Activated CD4-positive, alpha-beta T cell treated with anti-CD3 and anti-CD28 coated beads, Interleukin-2, amount 50 U/mL, for 4 hours (primary cell): Measurements from ENCODE around the gene P2RY11.

ENCODE experiments used
- DNase-seq, 2 experiments: peaks; one replicate each; pipeline ENCODE4 v3.0.0-alpha.2; 2020

Gene P2RY11, protein sequence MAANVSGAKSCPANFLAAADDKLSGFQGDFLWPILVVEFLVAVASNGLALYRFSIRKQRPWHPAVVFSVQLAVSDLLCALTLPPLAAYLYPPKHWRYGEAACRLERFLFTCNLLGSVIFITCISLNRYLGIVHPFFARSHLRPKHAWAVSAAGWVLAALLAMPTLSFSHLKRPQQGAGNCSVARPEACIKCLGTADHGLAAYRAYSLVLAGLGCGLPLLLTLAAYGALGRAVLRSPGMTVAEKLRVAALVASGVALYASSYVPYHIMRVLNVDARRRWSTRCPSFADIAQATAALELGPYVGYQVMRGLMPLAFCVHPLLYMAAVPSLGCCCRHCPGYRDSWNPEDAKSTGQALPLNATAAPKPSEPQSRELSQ

GRCh38 chr19:10111405-10111811 is at the start of gene P2RY11:
Gene P2RY11, plus strand, starts transcription at chr19:10111693. Its CDS starts 29 bp downstream, at chr19:10111722.
- DNase-seq = no peak

DNA sequence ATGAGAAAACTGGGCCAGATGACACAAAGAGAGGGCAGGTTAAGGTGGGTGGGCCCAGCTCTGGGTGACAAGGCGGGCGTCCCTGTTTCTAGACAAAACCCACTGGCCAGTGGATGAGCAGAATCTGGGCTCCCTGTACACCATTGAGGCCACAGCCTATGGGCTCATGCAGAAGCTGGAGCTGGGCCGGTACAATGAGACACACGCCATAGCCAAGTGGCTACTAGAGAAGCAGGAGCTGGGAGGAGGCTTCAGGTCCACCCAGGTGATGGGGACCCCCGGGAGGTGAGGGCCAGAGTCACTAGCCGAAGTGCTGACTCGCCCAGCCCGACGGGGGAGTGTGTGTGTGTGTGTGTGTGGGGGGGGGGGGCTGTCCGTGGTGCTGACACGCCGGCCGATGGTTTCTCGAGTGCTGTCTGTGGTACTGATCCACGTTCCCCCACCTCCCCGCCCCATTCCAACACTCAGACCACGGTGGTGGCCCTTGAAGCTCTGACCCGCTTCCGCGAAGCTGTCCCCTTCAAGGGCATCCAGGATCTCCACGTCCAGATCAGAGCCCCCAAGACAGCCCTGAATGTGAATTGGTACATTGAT is 49.7 kb upstream of the P2RY11 start:
- DNase-seq = no peak

GRCh38 chr19:10068205-10068604 is 43.3 kb upstream of the P2RY11 start:
- DNase-seq = no peak

DNA sequence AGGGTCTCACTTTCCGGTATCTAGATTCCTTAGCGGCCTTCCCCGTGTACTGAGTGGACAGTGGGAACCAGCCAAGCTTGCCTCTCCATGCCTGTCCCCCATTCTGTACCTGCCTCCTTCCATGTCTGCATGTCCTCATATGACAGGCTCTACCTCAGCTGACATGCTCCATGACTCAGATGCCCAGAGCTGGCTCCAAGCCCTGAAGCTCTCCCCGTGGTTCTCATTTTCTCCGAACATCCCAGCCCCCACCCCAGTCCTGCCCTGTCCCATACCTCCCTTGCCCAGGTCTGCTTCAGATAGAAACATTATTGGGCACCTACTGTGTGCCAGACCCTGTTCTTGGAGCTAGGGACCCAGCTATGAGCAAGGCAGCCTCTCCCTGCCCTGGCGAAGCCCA is 42.4 kb upstream of the P2RY11 start:
- no peak for DNase-seq

GRCh38 chr19:10070730-10071446 is 40.6 kb upstream of the P2RY11 start:
- DNase-seq = no peak

GRCh38 chr19:10074153-10074552 is 37.3 kb upstream of the P2RY11 start:
- peak; percentile 35 to 45 for DNase-seq

GRCh38 chr19:10076535-10076934 is 35.0 kb upstream of the P2RY11 start:
- DNase-seq = no peak

DNA sequence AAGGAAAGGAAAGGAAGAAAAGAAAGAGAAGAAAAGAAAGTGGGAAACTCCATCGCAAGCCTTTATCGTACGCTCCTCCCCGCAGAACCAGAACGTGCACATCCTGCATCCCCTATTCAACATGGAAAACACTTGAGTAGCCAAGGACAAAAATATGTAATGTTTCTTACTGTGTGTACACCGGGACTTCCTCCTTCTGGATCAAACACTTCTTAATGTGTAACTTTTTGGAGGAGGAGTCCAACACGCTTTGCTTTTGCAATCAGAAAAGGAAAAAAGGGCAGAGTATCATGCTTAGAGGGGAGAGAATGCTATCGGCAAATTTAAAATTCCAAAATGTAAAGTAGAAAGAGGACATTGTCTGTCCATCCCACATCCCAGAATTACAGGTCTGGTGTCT is 33.2 kb upstream of the P2RY11 start:
- DNase-seq = no peak

- DNase-seq = no peak
Measured at GRCh38 chr19:10079031-10079453, 32.5 kb upstream of the P2RY11 start.

DNA sequence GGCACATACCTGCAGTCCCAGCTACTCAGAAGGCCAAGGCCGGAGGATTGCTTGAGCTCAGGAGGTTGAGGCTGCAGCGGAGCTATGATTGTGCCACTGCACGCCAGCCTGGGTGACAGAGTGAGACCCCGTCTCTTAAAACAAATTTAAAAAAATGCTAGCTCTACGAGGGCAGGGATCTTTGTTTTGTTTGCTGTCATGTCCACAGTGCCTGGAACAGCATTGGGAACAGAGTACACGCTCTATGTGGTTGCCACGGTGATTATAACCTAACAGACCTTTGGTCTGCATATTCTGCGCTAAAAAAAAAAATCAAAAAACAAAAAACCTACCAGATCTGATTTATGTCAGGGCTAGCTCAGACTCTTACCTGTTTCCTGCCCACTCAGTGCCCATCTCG is 27.6 kb upstream of the P2RY11 start:
- no peak for DNase-seq

DNA sequence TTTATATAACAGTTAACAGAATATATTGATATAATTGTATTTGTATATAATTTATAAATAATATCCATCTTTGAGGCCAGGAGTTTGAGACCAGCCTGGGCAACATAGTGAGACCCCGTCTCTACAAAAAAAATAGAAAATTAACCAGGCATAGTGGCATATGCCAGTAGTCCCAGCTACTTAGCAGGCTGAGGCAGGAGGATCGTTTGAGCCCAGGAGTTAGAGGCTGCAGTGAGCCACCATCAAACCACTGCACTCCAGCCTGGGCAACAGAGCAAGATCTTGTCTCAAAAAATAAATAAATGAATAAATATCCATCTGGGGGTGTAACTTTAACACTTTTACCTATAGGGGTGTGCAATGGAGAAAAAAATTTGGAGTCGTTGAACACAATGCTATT is 26.7 kb upstream of the P2RY11 start:
- DNase-seq = no peak

DNA sequence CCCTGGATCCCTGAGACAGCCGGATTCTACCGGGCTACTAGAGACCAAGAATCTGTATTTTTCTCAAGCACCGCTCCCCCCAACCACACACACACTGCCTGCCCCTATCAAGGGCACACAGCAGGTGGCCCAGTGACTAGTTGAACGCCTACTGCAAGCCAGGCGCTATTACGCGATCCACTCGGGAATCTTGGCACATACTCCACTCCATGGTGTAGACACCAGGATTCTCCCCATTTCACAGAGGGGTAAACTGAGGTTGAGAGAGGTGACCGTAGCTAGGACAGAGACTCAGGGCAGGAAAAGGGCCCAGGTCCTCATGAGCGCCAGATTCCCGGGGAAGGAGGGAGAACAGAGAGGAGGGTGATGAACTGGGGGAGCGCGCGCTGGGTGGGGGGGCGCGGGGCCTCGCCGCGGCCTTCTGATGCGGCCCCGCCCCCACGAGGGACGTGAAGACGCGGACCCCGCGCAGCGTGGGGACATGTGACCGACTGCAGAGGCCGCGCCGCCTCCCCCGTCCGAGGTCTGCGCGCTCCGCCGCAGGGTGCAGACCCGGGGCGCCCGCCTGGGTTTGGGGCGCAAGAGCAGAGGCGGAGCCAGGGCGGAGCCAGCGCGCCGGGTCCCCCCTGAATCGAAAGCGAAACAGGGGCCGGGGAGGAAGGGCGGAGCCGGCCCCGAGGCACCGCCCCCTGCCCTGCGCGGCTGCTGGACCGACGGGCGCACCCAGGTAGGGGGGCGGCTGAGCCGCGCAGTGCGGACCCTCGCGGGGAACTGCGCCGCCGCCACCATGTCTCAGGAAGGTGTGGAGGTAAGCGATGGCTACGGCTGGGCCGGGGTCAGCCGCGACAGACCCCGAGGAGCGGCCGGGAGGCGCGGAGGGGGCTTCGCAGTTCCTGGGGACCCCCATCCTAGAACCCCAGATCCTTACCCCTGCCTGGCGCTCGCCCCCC is 25.6 kb upstream of the P2RY11 start, which contains the start of gene SHFL:
Gene SHFL (plus strand): TSS at position 677 of the 950 bp plus-strand sequence. CDS start 111 bp downstream, at position 788.
- peak; percentile 77 to 79 for DNase-seq

- DNase-seq = peak; percentile 47 to 50
Measured at GRCh38 chr19:10086591-10087192, 24.8 kb upstream of the P2RY11 start.

GRCh38 chr19:10087296-10088061 is 24.0 kb upstream of the P2RY11 start:
- DNase-seq = no peak

GRCh38 chr19:10088949-10089554 is 22.4 kb upstream of the P2RY11 start:
- no peak for DNase-seq

GRCh38 chr19:10089801-10090375 is 21.6 kb upstream of the P2RY11 start:
- no peak for DNase-seq

DNA sequence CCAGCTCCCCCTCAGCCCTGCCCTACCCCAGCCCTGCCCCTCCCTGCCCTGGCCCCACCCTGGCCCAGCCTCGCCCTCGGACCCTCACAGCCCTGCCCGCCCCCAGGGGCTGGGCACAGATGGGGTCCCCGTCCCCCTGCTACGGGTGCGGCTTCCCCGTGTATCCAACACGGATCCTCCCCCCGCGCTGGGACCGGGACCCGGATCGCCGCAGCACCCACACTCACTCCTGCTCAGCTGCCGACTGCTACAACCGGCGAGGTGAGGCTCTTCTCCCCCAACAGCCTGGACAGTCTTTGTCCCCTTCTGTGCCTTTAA is 20.2 kb upstream of the P2RY11 start:
- no peak for DNase-seq

DNA sequence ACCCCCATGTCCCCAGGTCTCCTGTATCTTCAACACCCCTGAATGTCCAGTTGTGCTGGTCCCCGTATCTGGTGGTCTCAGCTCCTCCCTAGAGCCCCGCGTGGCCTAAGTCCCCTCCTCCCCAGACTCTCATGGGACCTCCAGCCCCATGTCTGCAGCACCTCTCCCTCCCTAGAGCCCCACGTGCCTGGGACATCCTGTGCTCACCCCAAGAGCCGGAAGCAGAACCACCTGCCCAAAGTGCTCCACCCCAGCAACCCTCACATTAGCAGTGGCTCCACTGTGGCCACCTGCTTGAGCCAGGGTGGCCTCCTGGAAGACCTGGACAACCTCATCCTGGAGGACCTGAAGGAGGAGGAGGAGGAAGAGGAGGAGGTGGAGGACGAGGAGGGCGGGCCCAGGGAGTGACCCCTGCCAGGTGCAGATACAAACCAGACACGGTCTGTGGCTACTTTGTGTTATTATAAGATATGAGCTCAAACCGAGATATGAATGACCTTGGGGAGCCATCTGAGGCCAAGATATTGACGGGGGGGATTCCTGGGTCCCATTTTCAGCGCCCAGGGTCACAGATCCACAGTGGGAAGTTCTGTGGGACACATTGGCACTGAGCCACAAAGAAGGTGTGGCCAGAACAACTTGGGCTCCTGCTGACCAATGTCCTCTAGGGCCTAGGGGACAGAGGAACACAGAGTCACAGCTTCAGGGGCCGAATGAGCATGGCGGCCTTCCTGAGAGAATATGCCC is 19.4 kb upstream of the P2RY11 start:
- no peak for DNase-seq

- DNase-seq = no peak
Measured at GRCh38 chr19:10092648-10093294, 18.7 kb upstream of the P2RY11 start.
